ENCODE measurements around the gene HRAS. TPM values are rescaled to one million over a fixed set of nuclear protein-coding genes. Genes with fewer than 3 reads are reported as not detected.

Gene HRAS
- total and polyA plus RNA-seq, 2 of the 8 experiments (the other 6 are each of a cell fraction or from before 2014, with no cell fraction given), result 44.3 to 54.7 TPM

DNA sequence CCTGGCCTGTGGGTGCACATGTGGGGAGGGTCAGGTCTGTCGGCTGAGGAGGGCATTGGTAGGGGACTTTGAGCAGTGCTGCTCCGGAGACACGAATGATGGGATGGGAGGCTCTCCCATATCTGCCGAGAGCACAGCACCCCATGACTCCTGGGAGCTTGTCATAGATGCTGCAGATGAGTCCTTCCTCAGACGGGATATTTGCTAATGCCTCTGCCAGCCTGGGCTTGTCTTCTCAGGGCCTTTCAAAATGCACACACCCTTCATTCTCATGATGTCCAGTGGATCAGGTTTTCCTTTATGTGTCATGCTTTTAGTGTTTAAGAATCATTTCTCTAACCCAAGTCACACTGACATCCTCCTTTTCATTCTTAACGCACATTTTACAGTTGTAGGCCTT is 20.2 kb downstream of the HRAS start:
- Histone ChIP-seq H2BK12ac (ENCODE audit: low read depth, low read length) (no peak overlapping the region), H3K9me3 (ENCODE audit: insufficient read depth in 2 of 2, low read depth in 1 of 2, low read length in 1 of 2) (peaks cover 4 to 14% of the 10 kb centered on the region in 2 experiments; a peak in 1 of 4 replicates), H3K27me3 (replicated peaks in 1 of 4; ENCODE audit: control insufficient read depth in 3 of 4, extremely low read depth in 1 of 4, insufficient read depth in 3 of 4, low read length in 3 of 4) (0 out of 7 replicates have a peak, but pooled peaks cover 0 to 3% (median 0%) of the 10 kb centered on the region in 4 experiments), H4K91ac (replicated peaks; ENCODE audit: insufficient read length, low read length) (no peak overlapping the region), H2AFZ (ENCODE audit: low read length) (no peak overlapping the region), H3K23me2 (ENCODE audit: low read depth, low read length) (no peaks in the 10 kb centered on the region), H2BK15ac (ENCODE audit: low read length) (no peak overlapping the region), H3K18ac (ENCODE audit: extremely low read depth, low read length) (no peak overlapping the region), H3K36me3 (ENCODE audit: control insufficient read depth in 2 of 4, insufficient read depth in 4 of 4, low read length in 3 of 4) (no peaks in the 10 kb centered on the region), H3K27ac (ENCODE audit: low read depth, low read length) (no peak overlapping the region), H2BK120ac (replicated peaks; ENCODE audit: low read depth, low read length) (no peak overlapping the region), H2BK5ac (ENCODE audit: low read depth, low read length) (no peak overlapping the region), H3K79me2 (ENCODE audit: control insufficient read depth in 1 of 2, insufficient read depth in 2 of 2, low read length in 2 of 2) (no peaks in the 10 kb centered on the region), H3K14ac (ENCODE audit: insufficient read length) (no peak overlapping the region), H3K9ac (replicated peaks in 1 of 4; ENCODE audit: extremely low read depth in 1 of 4, low read depth in 3 of 4, low read length in 3 of 4) (no peak overlapping the region), H3K56ac (replicated peaks; ENCODE audit: insufficient read length, low read depth, low read length) (no peak overlapping the region), H2BK20ac (ENCODE audit: low read length) (no peak overlapping the region), H4K8ac (ENCODE audit: extremely low read depth, insufficient read depth, low read length) (no peak overlapping the region), H3K23ac (ENCODE audit: insufficient read length) (no peak overlapping the region), H4K20me1 (replicated peaks in 1 of 2; ENCODE audit: control insufficient read depth in 1 of 2, insufficient read depth in 2 of 2, low read length in 2 of 2) (peaks cover 0 to 2% of the 10 kb centered on the region in 2 experiments), H3K4me1 (replicated peaks in 1 of 4; ENCODE audit: control insufficient read depth in 3 of 4, insufficient read depth in 4 of 4, low read length in 3 of 4) (no peaks in the 10 kb centered on the region), H3K4me2 (ENCODE audit: insufficient read depth in 1 of 2, low read depth in 2 of 2, low read length in 2 of 2) (no peak overlapping the region), H3K4ac (replicated peaks; ENCODE audit: insufficient read length, low read depth, low read length) (no peak overlapping the region), H2AK5ac (ENCODE audit: low read depth, low read length) (no peak overlapping the region), H3K79me1 (ENCODE audit: low read depth, low read length) (no peaks in the 10 kb centered on the region; the same call in 1 of the 2 replicates), H3K4me3 (ENCODE audit: extremely low read depth in 1 of 4, insufficient read depth in 2 of 4, low read depth in 3 of 4, low read length in 4 of 4) (no peak overlapping the region), H4K5ac (ENCODE audit: insufficient read length, low read depth, low read length) (no peak overlapping the region)
- WGBS, 2 experiments (ENCODE audit: extremely low coverage in 1 of 2, insufficient coverage in 1 of 2, insufficient read length in 1 of 2, insufficient replicate concordance in 2 of 2, low coverage in 1 of 2, low lambda C conversion rate in 2 of 2, missing lambda C conversion rate in 1 of 2), result 89% methylated on average over 6 of the region's 6 CpGs; no CpG with 5 or more reads in 1 of the 2 experiments
- CTCF ChIA-PET (ENCODE audit: partially characterized antibody), result interaction anchor here (1.7 kb wide), 1 partner anchor 14 kb away, joined by 3 read pairs; no protein-coding TSS in a partner anchor
- DNase-seq (ENCODE audit: low read depth in 1 of 2, low spot score in 2 of 2), result no peak
- FAIRE-seq, result no peak
- POLR2A ChIA-PET (ENCODE audit: partially characterized antibody), result interaction anchor here (1.0 kb wide), 1 partner anchor 11 kb away, joined by 3 read pairs; no protein-coding TSS in a partner anchor
- TF ChIP-seq SIX5 (IDR thresholded peaks at IDR 0.05; ENCODE audit: low read depth, low read length), result no peak

Measured in H1 (cell line).